Muscle of leg (tissue), 16 donors: ENCODE data around the gene GLIPR1L1. TPM values are rescaled to one million over a fixed set of nuclear protein-coding genes. Genes with fewer than 3 reads are reported as not detected.

Experiments
- DNase-seq: peaks from one replicate; pipeline ENCODE4 v3.0.0; 2013
- H3K27ac ChIP-seq: one replicate; pipeline ENCODE4 v1.5.1; 2013; ENCODE audit warnings: mild to moderate bottlenecking, low read length, control low read depth
- H3K27me3 ChIP-seq: one replicate; pipeline ENCODE4 v1.6.1; 2013; ENCODE audit warnings: low read length; ENCODE audit not compliant: control insufficient read depth, insufficient read depth
- H3K36me3 ChIP-seq: one replicate; pipeline ENCODE4 v1.6.1; 2013; ENCODE audit warnings: low read length; ENCODE audit not compliant: control insufficient read depth, insufficient read depth
- H3K4me1 ChIP-seq: one replicate; pipeline ENCODE4 v1.6.1; 2013; ENCODE audit warnings: low read length; ENCODE audit not compliant: control insufficient read depth, insufficient read depth
- H3K4me3 ChIP-seq: one replicate; pipeline ENCODE4 v1.5.1; 2013; ENCODE audit warnings: low read length, control low read depth
- H3K9me3 ChIP-seq: replicated peaks from 2 replicates; pipeline ENCODE4 v1.6.1; 2013; ENCODE audit warnings: low read depth, low read length; ENCODE audit not compliant: control insufficient read depth
- WGBS: methylation state at CpG from one replicate; pipeline ENCODE4 v1.1.5; 2013; ENCODE audit warnings: missing lambda C conversion rate; ENCODE audit not compliant: insufficient coverage; 5-methylcytosine and 5-hydroxymethylcytosine counted together
- long read RNA-seq, 11 donors: transcript quantifications; one replicate each; lab custom pipeline, GENCODE V29; 2026
- polyA plus RNA-seq, 8 donors: library from polyadenylated mRNA; unstranded; fragments of 120-200 nt; gene quantifications; one replicate each; pipeline versions ENCODE4 v1.2.1 to v1.2.3, GENCODE V29; 2013; ENCODE audit warnings: inconsistent platforms in 1 of 8, low replicate concordance in 1 of 8; ENCODE audit not compliant: insufficient read length in 8 of 8, insufficient read depth in 1 of 8
- total RNA-seq: library from RNA; stranded (reverse); fragments of 120-200 nt; gene quantifications from one replicate; pipeline ENCODE4 v1.2.4, GENCODE V29; 2013

The GLIPR1L1 gene
- not detected for total RNA-seq
- polyA plus RNA-seq: under 1 TPM in 4 of 8 donors, not detected in 4; 0.18 to 0.33 (median 0.29) TPM
- long read RNA-seq, donor 1: 0 reads
- long read RNA-seq, donor 2: 0 reads
- long read RNA-seq, donor 3: 0 reads
- long read RNA-seq, donor 4: 0 reads
- long read RNA-seq, donor 5: 0 reads
- long read RNA-seq, donor 6: 0 reads
- long read RNA-seq, donor 7: 0 reads
- long read RNA-seq, donor 8: 0 reads
- long read RNA-seq, donor 9: 0 reads
- long read RNA-seq, donor 10: 0 reads
- long read RNA-seq, donor 11: 0 reads

- H3K27ac ChIP-seq: no peak within 1 kb of the TSS
- peak within 1 kb of the TSS; percentile 25 for H3K4me3 ChIP-seq
- no peaks in the 10 kb centered on the region for H3K36me3 ChIP-seq
- peaks cover 7% of the 10 kb centered on the region for H3K27me3 ChIP-seq
- WGBS: 5% methylated on average over 9 of the region's 23 CpGs
- no peaks in the 10 kb centered on the region for H3K9me3 ChIP-seq
- DNase-seq: peak; percentile 92
- H3K4me1 ChIP-seq: peaks cover 7% of the 10 kb centered on the region
These were observed at the start of gene GLIPR1L1 for GRCh38 chr12:75334384-75335030. TSS of gene GLIPR1L1 (plus strand) at chr12:75334670. CDS start at chr12:75334729, 59 bp downstream.

DNA sequence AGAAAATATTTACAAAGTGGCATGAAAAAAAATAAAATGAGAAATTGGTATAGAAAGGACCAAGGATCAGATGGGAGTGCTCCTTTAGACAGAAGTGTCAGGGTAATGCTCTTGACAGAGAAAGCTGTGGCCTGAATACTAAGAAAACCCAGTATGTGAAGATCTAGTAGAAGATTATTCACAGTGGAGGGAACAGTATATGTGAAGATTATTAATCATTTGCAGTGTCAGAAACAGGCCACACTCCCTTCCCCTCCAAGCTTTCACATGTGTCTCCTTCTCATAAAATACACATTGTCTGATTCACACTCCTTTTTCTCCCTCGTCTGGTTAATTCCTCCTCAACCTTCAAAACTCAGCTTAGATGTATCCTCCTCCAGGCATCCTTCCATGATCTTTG is 45.6 kb upstream of the GLIPR1L1 start:
- no peaks in the 10 kb centered on the region for H3K4me1 ChIP-seq
- no peak overlapping the region for H3K4me3 ChIP-seq
- no peaks in the 10 kb centered on the region for H3K9me3 ChIP-seq
- H3K27me3 ChIP-seq: no peaks in the 10 kb centered on the region
- H3K27ac ChIP-seq: no peak overlapping the region
- DNase-seq: no peak
- WGBS: 67% methylated on average over 1 of the region's 1 CpG
- H3K36me3 ChIP-seq: no peaks in the 10 kb centered on the region

GRCh38 chr12:75289753-75290152 is 44.7 kb upstream of the GLIPR1L1 start:
- Histone ChIP-seq H3K27ac (no peak overlapping the region), H3K27me3 (no peaks in the 10 kb centered on the region), H3K4me3 (no peak overlapping the region), H3K9me3 (no peaks in the 10 kb centered on the region), H3K36me3 (no peaks in the 10 kb centered on the region), H3K4me1 (no peaks in the 10 kb centered on the region)
- whole genome bisulfite sequencing: no CpG with 5 or more reads among the region's 1 CpG
- DNase-seq: peak; percentile 1

GRCh38 chr12:75291014-75291413 is 43.5 kb upstream of the GLIPR1L1 start:
- DNase-seq: no peak
- Histone ChIP-seq H3K9me3 (no peaks in the 10 kb centered on the region), H3K36me3 (no peaks in the 10 kb centered on the region), H3K27me3 (no peaks in the 10 kb centered on the region), H3K4me3 (no peak overlapping the region), H3K4me1 (no peaks in the 10 kb centered on the region), H3K27ac (no peak overlapping the region)
- no CpG with 5 or more reads among the region's 1 CpG for whole genome bisulfite sequencing

- DNase-seq: no peak
- Histone ChIP-seq H3K27ac (no peak overlapping the region), H3K4me3 (no peak overlapping the region), H3K27me3 (no peaks in the 10 kb centered on the region), H3K36me3 (no peaks in the 10 kb centered on the region), H3K4me1 (no peaks in the 10 kb centered on the region), H3K9me3 (no peaks in the 10 kb centered on the region)
- 0% methylated on average over 1 of the region's 3 CpGs for WGBS
These were observed 40.1 kb upstream of the GLIPR1L1 start for GRCh38 chr12:75294336-75294735.

GRCh38 chr12:75294797-75295196 is 39.7 kb upstream of the GLIPR1L1 start:
- H3K4me1 ChIP-seq: no peaks in the 10 kb centered on the region
- no peaks in the 10 kb centered on the region for H3K9me3 ChIP-seq
- no peaks in the 10 kb centered on the region for H3K27me3 ChIP-seq
- H3K36me3 ChIP-seq: no peaks in the 10 kb centered on the region
- H3K4me3 ChIP-seq: no peak overlapping the region
- DNase-seq: no peak
- WGBS: no CpG with 5 or more reads among the region's 3 CpGs
- H3K27ac ChIP-seq: no peak overlapping the region

- H3K27me3 ChIP-seq: no peaks in the 10 kb centered on the region
- no peak overlapping the region for H3K4me3 ChIP-seq
- H3K36me3 ChIP-seq: no peaks in the 10 kb centered on the region
- WGBS: no CpG with 5 or more reads among the region's 2 CpGs
- no peak for DNase-seq
- no peaks in the 10 kb centered on the region for H3K9me3 ChIP-seq
- H3K27ac ChIP-seq: no peak overlapping the region
- no peaks in the 10 kb centered on the region for H3K4me1 ChIP-seq
These were observed 32.2 kb upstream of the GLIPR1L1 start for GRCh38 chr12:75302225-75302624.

- H3K27ac ChIP-seq: no peak overlapping the region
- no peaks in the 10 kb centered on the region for H3K36me3 ChIP-seq
- H3K4me3 ChIP-seq: no peak overlapping the region
- H3K4me1 ChIP-seq: no peaks in the 10 kb centered on the region
- no peaks in the 10 kb centered on the region for H3K27me3 ChIP-seq
- DNase-seq: no peak
- H3K9me3 ChIP-seq: no peaks in the 10 kb centered on the region
These were observed 31.7 kb upstream of the GLIPR1L1 start for GRCh38 chr12:75302781-75303180.

DNA sequence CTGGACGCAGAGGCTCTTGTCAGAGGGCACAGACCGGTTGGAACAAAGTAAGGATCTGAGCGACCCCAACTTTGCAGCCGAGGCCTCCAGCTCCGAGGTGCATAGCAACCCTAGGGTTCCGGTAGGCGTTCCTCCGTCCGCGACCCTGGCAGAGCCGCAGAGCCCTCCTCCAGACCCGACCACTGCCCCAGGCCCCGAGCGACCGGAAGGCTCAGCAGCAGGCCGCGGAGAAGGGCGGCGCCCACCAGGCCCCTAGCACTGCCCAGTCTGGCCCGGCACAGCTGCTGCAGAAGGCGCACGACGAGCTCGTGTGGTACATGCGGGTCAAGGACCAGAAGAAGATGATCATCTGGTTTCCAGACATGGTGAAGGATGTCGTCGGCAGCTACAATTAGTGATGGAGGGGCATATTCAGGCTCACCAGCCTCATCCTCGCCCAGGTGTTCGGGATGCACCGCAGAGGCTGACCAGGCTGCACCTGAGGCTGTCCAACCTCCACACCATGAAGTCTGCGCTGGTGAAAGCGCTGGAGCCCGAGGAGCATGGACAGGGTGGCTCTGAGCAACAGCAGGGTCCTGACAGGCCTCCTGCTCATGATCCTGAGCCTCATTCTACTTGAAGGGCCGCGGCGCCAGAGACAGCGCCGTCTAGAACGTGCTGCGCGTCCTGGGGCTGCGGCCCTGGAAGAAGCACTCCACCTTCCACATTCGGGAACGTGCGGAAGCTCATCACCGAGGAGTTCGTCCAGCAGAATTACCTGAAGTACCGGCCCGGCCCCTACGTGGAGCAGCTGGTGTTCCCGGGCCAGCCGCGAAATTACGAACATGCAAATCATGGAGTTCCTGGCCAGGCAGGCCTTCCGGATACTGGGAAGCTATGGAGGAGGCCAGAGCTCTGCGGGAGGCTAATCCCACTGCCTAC is 28.8 kb upstream of the GLIPR1L1 start:
- Histone ChIP-seq H3K36me3 (no peaks in the 10 kb centered on the region), H3K27me3 (no peaks in the 10 kb centered on the region), H3K4me3 (no peak overlapping the region), H3K4me1 (no peaks in the 10 kb centered on the region), H3K9me3 (no peaks in the 10 kb centered on the region), H3K27ac (no peak overlapping the region)
- 95% methylated on average over 56 of the region's 56 CpGs for WGBS
- no peak for DNase-seq

- Histone ChIP-seq H3K4me1 (no peaks in the 10 kb centered on the region), H3K27me3 (no peaks in the 10 kb centered on the region), H3K27ac (no peak overlapping the region), H3K36me3 (no peaks in the 10 kb centered on the region), H3K9me3 (no peaks in the 10 kb centered on the region), H3K4me3 (no peak overlapping the region)
- no peak for DNase-seq
- WGBS: no CpG with 5 or more reads among the region's 2 CpGs
These were observed 26.2 kb upstream of the GLIPR1L1 start for GRCh38 chr12:75308279-75308678.
